HG02884 (cell line): ENCODE data around the gene PLXNA4.

Experiments
- ATAC-seq: cut with Tn5 transposase; IDR thresholded peaks from one replicate; pipeline ENCODE4 v1.9.1; 2021; ENCODE audit warnings: mild to moderate bottlenecking, moderate library complexity; ENCODE audit not compliant: unreplicated experiment

The PLXNA4 gene

GRCh38 chr7:132108563-132108962 is 467.7 kb downstream of the PLXNA4 start:
- no peak for ATAC-seq

GRCh38 chr7:132106491-132106890 is 469.8 kb downstream of the PLXNA4 start:
- ATAC-seq, result no peak

GRCh38 chr7:132105096-132105495 is 471.2 kb downstream of the PLXNA4 start:
- ATAC-seq, result no peak

- no peak for ATAC-seq
Observed at GRCh38 chr7:132103718-132104117, 472.6 kb downstream of the PLXNA4 start.

GRCh38 chr7:132102942-132103341 is 473.3 kb downstream of the PLXNA4 start:
- no peak for ATAC-seq

- no peak for ATAC-seq
Observed at GRCh38 chr7:132102391-132102790, 473.9 kb downstream of the PLXNA4 start.

- ATAC-seq, result no peak
Observed at GRCh38 chr7:132100981-132101380, 475.3 kb downstream of the PLXNA4 start.

GRCh38 chr7:132100483-132100882 is 475.8 kb downstream of the PLXNA4 start:
- no peak for ATAC-seq

GRCh38 chr7:132099163-132099562 is 477.1 kb downstream of the PLXNA4 start:
- ATAC-seq, result no peak

GRCh38 chr7:132098327-132098726 is 477.9 kb downstream of the PLXNA4 start:
- no peak for ATAC-seq

GRCh38 chr7:132097550-132098134 is 478.6 kb downstream of the PLXNA4 start:
- ATAC-seq, result no peak

- ATAC-seq, result no peak
Observed at GRCh38 chr7:132095111-132095765, 481.0 kb downstream of the PLXNA4 start.

- no peak for ATAC-seq
Observed at GRCh38 chr7:132092106-132092505, 484.2 kb downstream of the PLXNA4 start.

GRCh38 chr7:132091706-132092105 is 484.6 kb downstream of the PLXNA4 start:
- ATAC-seq, result no peak

- no peak for ATAC-seq
Observed at GRCh38 chr7:132090444-132090843, 485.8 kb downstream of the PLXNA4 start.

GRCh38 chr7:132089356-132089755 is 486.9 kb downstream of the PLXNA4 start:
- no peak for ATAC-seq

- ATAC-seq, result no peak
Observed at GRCh38 chr7:132087421-132087820, 488.8 kb downstream of the PLXNA4 start.

GRCh38 chr7:132084776-132085388 is 491.4 kb downstream of the PLXNA4 start:
- ATAC-seq, result no peak

GRCh38 chr7:132083537-132084123 is 492.6 kb downstream of the PLXNA4 start:
- no peak for ATAC-seq

GRCh38 chr7:132083126-132083525 is 493.1 kb downstream of the PLXNA4 start:
- no peak for ATAC-seq

GRCh38 chr7:132082394-132082793 is 493.9 kb downstream of the PLXNA4 start:
- no peak for ATAC-seq

GRCh38 chr7:132081686-132082085 is 494.6 kb downstream of the PLXNA4 start:
- no peak for ATAC-seq
